Measurements from ENCODE around the gene AIDA. TPM values are rescaled to one million over a fixed set of nuclear protein-coding genes. Genes with fewer than 3 reads are reported as not detected.
A peak's percentile ranks its signal among the peaks of the same experiment; 100 is the strongest.

AIDA gene
- total and polyA plus RNA-seq, 2 experiments from 2014 or later: 25.7 to 34.4 TPM

- Histone ChIP-seq H3K4me1 (ENCODE audit: insufficient read depth) (no peaks in the 10 kb centered on the region), H3K4me2 (no peak overlapping the region), H3K9me3 (ENCODE audit: low read depth) (no peaks in the 10 kb centered on the region), H4K20me1 (ENCODE audit: insufficient read depth, poor library complexity, severe bottlenecking) (no peaks in the 10 kb centered on the region), H3K27ac (no peak overlapping the region), H3K79me2 (no peaks in the 10 kb centered on the region), H3K36me3 (replicated peaks; ENCODE audit: insufficient read depth, low read depth) (peaks cover 9% of the 10 kb centered on the region), H2AFZ (no peak overlapping the region), H3K4me3 (no peak overlapping the region), H3K27me3 (no peaks in the 10 kb centered on the region), H3K9me2 (replicated peaks; ENCODE audit: insufficient read depth) (no peaks in the 10 kb centered on the region)
- DNase-seq (ENCODE audit: low spot score): no peak
- TF ChIP-seq CTCF (IDR thresholded peaks at IDR 0.05; ENCODE audit: poor library complexity): no peak
- TF ChIP-seq EZH2phosphoT487 (IDR thresholded peaks at IDR 0.05; ENCODE audit: low read depth, severe bottlenecking, unreplicated experiment): no peak
- no peak for TF ChIP-seq EZH2 (IDR thresholded peaks at IDR 0.05; ENCODE audit: borderline replicate concordance)
- 97% methylated on average over 1 of the region's 1 CpG for WGBS (ENCODE audit: low lambda C conversion rate, missing lambda C conversion rate)
These were observed 16.5 kb upstream of the AIDA start for GRCh38 chr1:222728746-222729145.

DNA sequence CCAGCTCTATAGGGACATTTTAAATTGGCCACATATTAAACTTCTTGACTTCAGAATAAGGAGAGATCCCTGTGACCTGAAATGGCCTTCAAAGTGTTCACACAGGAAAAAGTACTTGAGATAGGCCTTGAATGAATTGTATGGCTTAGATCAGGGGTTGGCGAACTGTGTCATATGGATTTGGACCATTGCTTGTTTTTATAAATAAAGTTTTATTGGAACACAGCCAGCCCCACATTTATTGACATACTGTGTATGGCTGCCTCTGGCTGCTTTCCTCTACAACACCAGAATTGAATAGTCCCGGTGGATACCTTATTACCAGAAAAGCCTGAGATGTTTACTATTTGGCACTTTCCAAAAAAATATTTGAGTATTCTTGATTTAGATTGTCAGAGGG is 4.1 kb upstream of the AIDA start:
- WGBS (ENCODE audit: low lambda C conversion rate, missing lambda C conversion rate): 96% methylated on average over 2 of the region's 2 CpGs
- H3K27ac ChIP-seq: no peak overlapping the region
- no peak for DNase-seq (ENCODE audit: low spot score)
- H3K79me2 ChIP-seq: peaks cover 40% of the 10 kb centered on the region
- no peak overlapping the region for H3K4me2 ChIP-seq
- H3K27me3 ChIP-seq: no peaks in the 10 kb centered on the region
- H3K36me3 ChIP-seq (replicated peaks; ENCODE audit: insufficient read depth, low read depth): peaks cover 9% of the 10 kb centered on the region
- H2AFZ ChIP-seq: no peak overlapping the region
- H3K4me3 ChIP-seq: no peak overlapping the region
- H3K9me2 ChIP-seq (replicated peaks; ENCODE audit: insufficient read depth): no peaks in the 10 kb centered on the region
- no peaks in the 10 kb centered on the region for H3K4me1 ChIP-seq (ENCODE audit: insufficient read depth)
- peaks cover 4% of the 10 kb centered on the region for H4K20me1 ChIP-seq (ENCODE audit: insufficient read depth, poor library complexity, severe bottlenecking)
- TF ChIP-seq CTCF (IDR thresholded peaks at IDR 0.05; ENCODE audit: poor library complexity) (no peak), EZH2 (IDR thresholded peaks at IDR 0.05; ENCODE audit: borderline replicate concordance) (no peak), EZH2phosphoT487 (IDR thresholded peaks at IDR 0.05; ENCODE audit: low read depth, severe bottlenecking, unreplicated experiment) (no peak)
- no peaks in the 10 kb centered on the region for H3K9me3 ChIP-seq (ENCODE audit: low read depth)

GRCh38 chr1:222713091-222713961 is 1.0 kb upstream of the AIDA start:
- Histone ChIP-seq H3K27ac (peak overlapping the region; percentile 98), H3K4me1 (ENCODE audit: insufficient read depth) (no peaks in the 10 kb centered on the region)
- no peak for TF ChIP-seq EZH2 (IDR thresholded peaks at IDR 0.05; ENCODE audit: borderline replicate concordance)

More at GRCh38 chr1:222713091-222713961, 1.0 kb upstream of the AIDA start:
- Histone ChIP-seq H3K27me3 (no peaks in the 10 kb centered on the region), H4K20me1 (ENCODE audit: insufficient read depth, poor library complexity, severe bottlenecking) (no peaks in the 10 kb centered on the region), H3K36me3 (replicated peaks; ENCODE audit: insufficient read depth, low read depth) (no peaks in the 10 kb centered on the region), H3K9me2 (replicated peaks; ENCODE audit: insufficient read depth) (no peaks in the 10 kb centered on the region), H3K4me3 (peak overlapping the region; percentile 87), H3K79me2 (peaks cover 68% of the 10 kb centered on the region), H3K9me3 (ENCODE audit: low read depth) (no peaks in the 10 kb centered on the region), H3K4me2 (peak overlapping the region; percentile 77), H2AFZ (peak overlapping the region; percentile 99)
- peak; percentile 98 for DNase-seq (ENCODE audit: low spot score)
- WGBS (ENCODE audit: low lambda C conversion rate, missing lambda C conversion rate): 1% methylated on average over 35 of the region's 39 CpGs

Data from hepatocyte (in vitro differentiated cells).